NCI-H1694 (cell line): ENCODE measurements around the gene FDX1.
A peak's percentile ranks its signal among the peaks of the same experiment; 100 is the strongest.
"Not testable (repeated sequence)": the region's sequence is repeated elsewhere in the genome, so short reads cannot be mapped to it uniquely, and the experiment has no call there.

Experiments
- DNase-seq: peaks from one replicate; lab custom pipeline; 2025; lab: John Stamatoyannopoulos, UW

The FDX1 gene

GRCh38 chr11:110429731-110430266 lies at the start of gene FDX1:
FDX1 (plus strand) TSS chr11:110429948; CDS start chr11:110430121, 173 bp downstream.
- DNase-seq: peak; percentile 16

- no peak for DNase-seq
These were observed 48.7 kb upstream of the FDX1 start for GRCh38 chr11:110380836-110381622.

GRCh38 chr11:110388231-110388630 lies 41.5 kb upstream of the FDX1 start:
- not testable (repeated sequence) for DNase-seq

- DNase-seq: no peak
These were observed 39.8 kb upstream of the FDX1 start for GRCh38 chr11:110389965-110390364.

GRCh38 chr11:110392056-110392455 lies 37.7 kb upstream of the FDX1 start:
- DNase-seq: no peak

- DNase-seq: not testable (repeated sequence)
These were observed 32.0 kb upstream of the FDX1 start for GRCh38 chr11:110397668-110398286.

- DNase-seq: not testable (repeated sequence)
These were observed 26.2 kb upstream of the FDX1 start for GRCh38 chr11:110403585-110403984.

GRCh38 chr11:110405636-110406035 lies 24.1 kb upstream of the FDX1 start:
- DNase-seq: not testable (repeated sequence)

GRCh38 chr11:110407315-110407714 lies 22.4 kb upstream of the FDX1 start:
- no peak for DNase-seq

- DNase-seq: no peak
These were observed 20.6 kb upstream of the FDX1 start for GRCh38 chr11:110409174-110409573.

- no peak for DNase-seq
These were observed 19.1 kb upstream of the FDX1 start for GRCh38 chr11:110410651-110411050.

GRCh38 chr11:110415081-110415480 lies 14.7 kb upstream of the FDX1 start:
- no peak for DNase-seq

GRCh38 chr11:110421658-110422057 lies 8.1 kb upstream of the FDX1 start:
- DNase-seq: not testable (repeated sequence)

GRCh38 chr11:110422306-110422905 lies 7.3 kb upstream of the FDX1 start:
- no peak for DNase-seq

- DNase-seq: no peak
These were observed 4.8 kb upstream of the FDX1 start for GRCh38 chr11:110424775-110425444.

- DNase-seq: peak; percentile 11
These were observed 3.8 kb upstream of the FDX1 start for GRCh38 chr11:110425751-110426545.

- DNase-seq: no peak
These were observed 1.7 kb upstream of the FDX1 start for GRCh38 chr11:110428040-110428439.

GRCh38 chr11:110428956-110429730 lies 605 bp upstream of the FDX1 start:
- no peak for DNase-seq

GRCh38 chr11:110430267-110431050 lies 711 bp downstream of the FDX1 start:
- no peak for DNase-seq
